Cardiac muscle cell (in vitro differentiated cells and primary cell): ENCODE measurements around the gene KNCN. TPM values are rescaled to one million over a fixed set of nuclear protein-coding genes. Genes with fewer than 3 reads are reported as not detected.

Source experiments
- DNase-seq, 2 donors: peaks; one replicate each; pipeline versions ENCODE4 v3.0.0 to v3.0.0-alpha.2; 2010 to 2017; ENCODE audit warnings: low read depth in 1 of 2, low spot score in 1 of 2
- H3K27ac ChIP-seq: fragments of 200-600 bp; sonication (generic); 2 replicates; pipeline ENCODE4 v1.5.1; 2016
- H3K27me3 ChIP-seq: fragments of 200-600 bp; sonication (generic); 2 replicates; pipeline ENCODE4 v1.6.0; 2016; ENCODE audit warnings: control low read depth
- H3K36me3 ChIP-seq: fragments of 200-600 bp; sonication (generic); 2 replicates; pipeline ENCODE4 v1.5.1; 2016; ENCODE audit warnings: control low read depth
- H3K4me1 ChIP-seq: fragments of 200-600 bp; sonication (generic); 2 replicates; pipeline ENCODE4 v1.8.1; 2017; ENCODE audit warnings: low read depth, mild to moderate bottlenecking, mixed run types
- H3K4me3 ChIP-seq: fragments of 200-600 bp; sonication (generic); 2 replicates; pipeline ENCODE4 v1.5.1; 2016; ENCODE audit warnings: mild to moderate bottlenecking
- H3K9me3 ChIP-seq: fragments of 200-600 bp; sonication (generic); 2 replicates; pipeline ENCODE4 v1.5.1; 2017; ENCODE audit warnings: low read depth, mild to moderate bottlenecking, control low read depth
- polyA plus RNA-seq: library from polyadenylated mRNA; unstranded; fragments of >200 nt; fragmentation: Nextera tagmentation; extraction: Ambion mirVana; gene quantifications from 2 replicates; pipeline ENCODE4 v1.2.1, GENCODE V29; 2016
- total RNA-seq: library from RNA; depleted of rRNA; stranded (reverse); fragments of >200 nt; gene quantifications from 2 replicates; pipeline ENCODE4 v1.2.3, GENCODE V29; 2016
- TF ChIP-seq, protein P1 (sequence below): IDR thresholded peaks from 2 replicates; pipeline ENCODE4 v1.5.1; 2012; ENCODE audit warnings: low read depth, mild to moderate bottlenecking, low read length

KNCN gene
- total and polyA plus RNA-seq, 2 experiments from 2014 or later = not detected

DNA sequence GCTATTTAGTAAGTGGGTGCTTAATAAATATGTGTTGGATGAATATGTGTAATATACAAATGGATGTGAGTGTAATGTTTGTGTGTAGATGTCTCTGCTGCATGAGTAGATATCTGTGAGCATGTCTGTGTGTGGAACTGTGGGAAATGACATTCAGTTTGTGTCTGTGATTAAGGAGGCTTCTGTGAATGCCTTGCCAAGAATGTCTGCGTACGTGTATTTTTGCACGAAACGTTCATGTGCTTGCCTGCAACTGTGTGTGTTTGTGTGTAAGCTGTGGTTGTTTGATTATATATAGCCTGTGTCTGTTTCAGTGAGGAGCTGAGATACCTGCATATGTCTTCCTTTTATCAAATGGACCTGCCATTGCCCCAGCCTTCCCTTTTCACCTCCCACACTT is 48.0 kb downstream of the KNCN start:
- Histone ChIP-seq H3K27ac (no peak overlapping the region), H3K4me3 (no peak overlapping the region), H3K9me3 (no peaks in the 10 kb centered on the region), H3K36me3 (no peaks in the 10 kb centered on the region), H3K4me1 (no peaks in the 10 kb centered on the region), H3K27me3 (peaks cover 25% of the 10 kb centered on the region)
- DNase-seq = no peak
- TF ChIP-seq, protein P1, sequence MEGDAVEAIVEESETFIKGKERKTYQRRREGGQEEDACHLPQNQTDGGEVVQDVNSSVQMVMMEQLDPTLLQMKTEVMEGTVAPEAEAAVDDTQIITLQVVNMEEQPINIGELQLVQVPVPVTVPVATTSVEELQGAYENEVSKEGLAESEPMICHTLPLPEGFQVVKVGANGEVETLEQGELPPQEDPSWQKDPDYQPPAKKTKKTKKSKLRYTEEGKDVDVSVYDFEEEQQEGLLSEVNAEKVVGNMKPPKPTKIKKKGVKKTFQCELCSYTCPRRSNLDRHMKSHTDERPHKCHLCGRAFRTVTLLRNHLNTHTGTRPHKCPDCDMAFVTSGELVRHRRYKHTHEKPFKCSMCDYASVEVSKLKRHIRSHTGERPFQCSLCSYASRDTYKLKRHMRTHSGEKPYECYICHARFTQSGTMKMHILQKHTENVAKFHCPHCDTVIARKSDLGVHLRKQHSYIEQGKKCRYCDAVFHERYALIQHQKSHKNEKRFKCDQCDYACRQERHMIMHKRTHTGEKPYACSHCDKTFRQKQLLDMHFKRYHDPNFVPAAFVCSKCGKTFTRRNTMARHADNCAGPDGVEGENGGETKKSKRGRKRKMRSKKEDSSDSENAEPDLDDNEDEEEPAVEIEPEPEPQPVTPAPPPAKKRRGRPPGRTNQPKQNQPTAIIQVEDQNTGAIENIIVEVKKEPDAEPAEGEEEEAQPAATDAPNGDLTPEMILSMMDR = no peak

DNA sequence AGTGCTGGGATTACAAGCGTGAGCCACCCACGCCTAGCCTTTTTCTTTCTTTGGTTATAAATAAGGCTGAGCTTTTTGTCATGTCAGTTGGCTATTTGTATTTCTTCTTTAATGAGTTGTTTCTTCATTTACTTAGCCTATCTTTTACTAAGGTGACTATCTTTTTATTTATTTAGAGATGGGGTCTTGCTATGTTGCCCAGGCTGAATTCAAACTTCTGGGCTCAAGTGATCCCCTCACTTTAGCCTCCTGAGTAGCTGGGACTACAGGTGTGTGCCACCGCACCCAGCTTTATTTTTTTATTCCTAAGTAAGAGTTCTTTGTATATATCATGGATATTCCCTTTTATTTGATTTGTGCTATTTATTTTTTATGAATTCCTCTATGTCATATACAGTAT is 49.9 kb downstream of the KNCN start:
- no peak overlapping the region for H3K27ac ChIP-seq
- DNase-seq = no peak
- no peaks in the 10 kb centered on the region for H3K9me3 ChIP-seq
- TF ChIP-seq, protein P1 = no peak
- H3K4me1 ChIP-seq = no peaks in the 10 kb centered on the region
- H3K27me3 ChIP-seq = peaks cover 31% of the 10 kb centered on the region
- H3K36me3 ChIP-seq = no peaks in the 10 kb centered on the region
- no peak overlapping the region for H3K4me3 ChIP-seq

DNA sequence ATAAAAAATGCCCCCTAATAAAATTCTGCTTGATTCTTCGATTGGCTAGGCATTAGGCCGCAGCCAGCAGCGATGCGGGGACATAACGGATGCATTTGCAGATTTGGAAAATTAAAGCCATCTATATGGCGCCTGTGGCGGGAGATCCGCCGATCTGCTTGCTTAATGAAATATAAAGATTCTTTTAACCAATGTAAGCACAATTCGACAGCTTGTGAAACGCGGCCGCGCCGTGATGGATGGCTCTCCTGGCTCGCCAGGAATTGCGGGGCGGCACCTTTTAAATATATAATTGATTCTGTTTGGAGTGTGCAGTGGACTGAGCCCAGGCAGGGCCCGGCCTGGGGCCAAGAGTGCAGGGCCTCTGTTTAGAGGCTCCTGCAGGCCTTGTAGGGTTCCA is 53.8 kb downstream of the KNCN start:
- Histone ChIP-seq H3K36me3 (no peaks in the 10 kb centered on the region), H3K9me3 (no peaks in the 10 kb centered on the region), H3K27me3 (peaks cover 61% of the 10 kb centered on the region), H3K4me3 (no peak overlapping the region), H3K27ac (no peak overlapping the region), H3K4me1 (no peaks in the 10 kb centered on the region)
- DNase-seq = no peak
- TF ChIP-seq, protein P1 = no peak

DNA sequence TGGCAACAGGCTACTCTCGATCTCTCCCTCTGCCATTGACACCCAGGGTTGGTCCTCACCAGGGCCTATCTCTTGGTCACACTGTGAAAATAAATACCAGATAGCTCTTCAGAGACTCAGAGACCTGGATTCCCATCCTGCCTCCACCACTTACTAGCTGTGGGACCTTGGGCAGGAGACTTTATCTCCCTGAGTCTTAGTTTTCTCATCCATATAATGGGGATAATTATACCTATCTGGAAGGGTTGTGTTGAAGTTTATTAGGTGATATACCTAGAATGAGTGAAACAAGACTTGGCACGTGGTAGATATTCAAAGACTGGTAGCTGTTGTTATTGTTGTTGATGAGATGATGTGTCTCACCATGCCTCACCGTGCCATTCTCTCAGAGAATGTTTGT is 54.4 kb downstream of the KNCN start:
- Histone ChIP-seq H3K27me3 (peaks cover 61% of the 10 kb centered on the region), H3K4me3 (no peak overlapping the region), H3K4me1 (no peaks in the 10 kb centered on the region), H3K9me3 (no peaks in the 10 kb centered on the region), H3K27ac (no peak overlapping the region), H3K36me3 (no peaks in the 10 kb centered on the region)
- TF ChIP-seq, protein P1 = no peak
- no peak for DNase-seq

DNA sequence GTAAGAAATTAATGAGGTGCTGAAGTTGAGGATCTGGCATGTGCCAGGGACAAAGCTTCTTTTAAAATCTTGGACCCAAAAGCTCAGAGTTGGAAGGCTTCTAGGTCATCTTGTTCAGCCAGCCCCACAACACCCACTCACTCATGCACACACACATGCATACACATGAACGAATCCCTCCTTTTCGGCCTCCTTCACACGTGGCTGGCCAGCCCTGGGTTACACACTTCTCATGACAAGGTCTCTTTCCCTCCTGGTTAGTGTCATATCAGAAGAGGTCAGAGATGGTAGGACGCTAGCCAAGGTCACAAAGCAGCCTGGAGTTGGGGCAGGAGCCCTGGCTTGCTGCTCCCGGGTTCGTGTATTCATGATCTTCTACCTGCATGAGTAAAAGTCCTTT is 54.9 kb downstream of the KNCN start:
- Histone ChIP-seq H3K27ac (no peak overlapping the region), H3K4me3 (no peak overlapping the region), H3K27me3 (peaks cover 66% of the 10 kb centered on the region), H3K9me3 (no peaks in the 10 kb centered on the region), H3K36me3 (no peaks in the 10 kb centered on the region), H3K4me1 (no peaks in the 10 kb centered on the region)
- TF ChIP-seq, protein P1 = no peak
- DNase-seq = no peak

DNA sequence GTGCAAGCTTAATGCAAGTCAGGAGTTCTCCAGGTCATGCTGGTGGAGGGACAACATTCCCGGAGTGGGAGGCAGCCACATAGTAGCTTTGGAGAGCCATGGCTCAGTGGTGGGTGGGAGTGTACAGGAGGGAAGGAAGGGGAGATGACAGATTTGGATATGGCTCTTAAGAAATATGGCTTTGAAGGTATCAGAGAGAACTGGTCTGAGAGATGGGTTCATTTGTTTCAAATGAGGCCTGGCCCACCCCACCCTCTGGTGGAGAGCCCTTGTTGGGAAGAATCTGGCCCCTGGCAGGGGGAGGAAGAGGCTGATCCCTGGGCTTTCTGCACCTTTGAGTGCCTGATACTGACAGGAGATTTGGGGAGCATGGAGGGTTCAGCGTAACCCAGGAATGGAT is 55.7 kb downstream of the KNCN start:
- TF ChIP-seq, protein P1 = no peak
- Histone ChIP-seq H3K9me3 (no peaks in the 10 kb centered on the region), H3K36me3 (no peaks in the 10 kb centered on the region), H3K4me1 (no peaks in the 10 kb centered on the region), H3K4me3 (no peak overlapping the region), H3K27ac (no peak overlapping the region), H3K27me3 (peaks cover 73% of the 10 kb centered on the region)
- DNase-seq = no peak
